ENCODE results near the gene CLPTM1. TPM values are rescaled to one million over a fixed set of nuclear protein-coding genes. Genes with fewer than 3 reads are reported as not detected.

CLPTM1 gene
- total RNA-seq, 1 donor from 2014 or later = 115 TPM

DNA sequence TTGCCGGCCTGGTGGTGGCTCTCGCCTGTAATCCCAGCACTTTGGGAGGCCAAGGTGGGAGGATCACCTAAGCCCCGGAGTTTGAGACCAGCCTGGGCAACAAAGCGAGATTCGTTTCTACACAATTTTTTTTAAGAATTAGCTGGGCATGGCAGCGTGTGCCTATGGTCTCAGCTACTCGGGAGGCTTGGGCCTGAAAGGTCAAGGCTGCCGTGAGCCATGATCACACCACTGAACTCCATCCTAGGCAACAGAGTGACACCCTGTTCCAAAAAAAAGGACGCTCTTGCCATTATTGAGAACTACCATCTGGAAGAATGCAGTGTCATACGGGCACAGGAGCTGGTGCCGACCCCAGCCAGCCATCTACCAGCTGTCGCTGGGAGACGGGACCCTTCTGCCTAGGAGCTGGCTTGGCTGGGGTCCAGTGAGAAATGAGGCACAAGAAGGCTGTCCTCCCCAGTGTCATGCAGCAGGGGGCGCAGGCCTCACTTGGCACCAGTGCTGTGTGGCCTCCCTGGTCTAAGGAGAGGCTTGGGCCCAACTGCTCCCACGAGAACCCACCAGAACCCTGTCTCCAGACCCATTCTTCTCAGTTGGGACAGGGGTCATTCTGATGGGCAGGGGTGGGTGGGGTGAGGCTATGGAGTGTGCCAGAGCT lies 33.8 kb downstream of the CLPTM1 start:
- H3K4me3 ChIP-seq (ENCODE audit: insufficient read depth, low read depth, low read length) = no peak overlapping the region
- no peaks in the 10 kb centered on the region for H3K4me1 ChIP-seq (ENCODE audit: insufficient read depth, low read length)
- DNase-seq (ENCODE audit: low read depth) (peak; percentile 28), FAIRE-seq (no peak)
- no peak overlapping the region for H3K4me2 ChIP-seq (ENCODE audit: low read length)
- no peak overlapping the region for H3K4me3 Mint-ChIP-seq (ENCODE audit: unreplicated experiment)
- no peaks in the 10 kb centered on the region for H3K27me3 Mint-ChIP-seq (ENCODE audit: low read depth, unreplicated experiment)
- TF ChIP-seq, protein P1, sequence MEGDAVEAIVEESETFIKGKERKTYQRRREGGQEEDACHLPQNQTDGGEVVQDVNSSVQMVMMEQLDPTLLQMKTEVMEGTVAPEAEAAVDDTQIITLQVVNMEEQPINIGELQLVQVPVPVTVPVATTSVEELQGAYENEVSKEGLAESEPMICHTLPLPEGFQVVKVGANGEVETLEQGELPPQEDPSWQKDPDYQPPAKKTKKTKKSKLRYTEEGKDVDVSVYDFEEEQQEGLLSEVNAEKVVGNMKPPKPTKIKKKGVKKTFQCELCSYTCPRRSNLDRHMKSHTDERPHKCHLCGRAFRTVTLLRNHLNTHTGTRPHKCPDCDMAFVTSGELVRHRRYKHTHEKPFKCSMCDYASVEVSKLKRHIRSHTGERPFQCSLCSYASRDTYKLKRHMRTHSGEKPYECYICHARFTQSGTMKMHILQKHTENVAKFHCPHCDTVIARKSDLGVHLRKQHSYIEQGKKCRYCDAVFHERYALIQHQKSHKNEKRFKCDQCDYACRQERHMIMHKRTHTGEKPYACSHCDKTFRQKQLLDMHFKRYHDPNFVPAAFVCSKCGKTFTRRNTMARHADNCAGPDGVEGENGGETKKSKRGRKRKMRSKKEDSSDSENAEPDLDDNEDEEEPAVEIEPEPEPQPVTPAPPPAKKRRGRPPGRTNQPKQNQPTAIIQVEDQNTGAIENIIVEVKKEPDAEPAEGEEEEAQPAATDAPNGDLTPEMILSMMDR (IDR thresholded peaks at IDR 0.05; ENCODE audit: insufficient read depth, low read depth, low read length) = peak; percentile 41
- TF ChIP-seq EZH2 (IDR thresholded peaks at IDR 0.05; ENCODE audit: insufficient read depth, low read length) = no peak
- H3K9ac ChIP-seq (ENCODE audit: low read length) = no peak overlapping the region
- no peaks in the 10 kb centered on the region for H3K27me3 ChIP-seq (ENCODE audit: insufficient read depth, low read length)
- no peaks in the 10 kb centered on the region for H3K79me2 ChIP-seq (ENCODE audit: insufficient read depth, low read length)
- peaks cover 9% of the 10 kb centered on the region for H3K36me3 ChIP-seq (ENCODE audit: insufficient read depth, low read length)
- peaks cover 3% of the 10 kb centered on the region for H4K20me1 ChIP-seq (ENCODE audit: insufficient read depth, low read length)
- peaks cover 17% of the 10 kb centered on the region for H3K36me3 Mint-ChIP-seq (ENCODE audit: low read depth, unreplicated experiment)
- no peaks in the 10 kb centered on the region for H3K9me3 Mint-ChIP-seq (ENCODE audit: unreplicated experiment)
- no peak overlapping the region for H2AFZ ChIP-seq (ENCODE audit: low read depth, low read length)
- no peaks in the 10 kb centered on the region for H3K9me3 ChIP-seq (ENCODE audit: insufficient read depth, low read depth, low read length)
- no peaks in the 10 kb centered on the region for H3K4me1 Mint-ChIP-seq (ENCODE audit: low read depth, unreplicated experiment)
- no peak overlapping the region for H3K27ac ChIP-seq (ENCODE audit: low read depth, low read length)
- H3K27ac Mint-ChIP-seq (ENCODE audit: unreplicated experiment) = no peak overlapping the region

DNA sequence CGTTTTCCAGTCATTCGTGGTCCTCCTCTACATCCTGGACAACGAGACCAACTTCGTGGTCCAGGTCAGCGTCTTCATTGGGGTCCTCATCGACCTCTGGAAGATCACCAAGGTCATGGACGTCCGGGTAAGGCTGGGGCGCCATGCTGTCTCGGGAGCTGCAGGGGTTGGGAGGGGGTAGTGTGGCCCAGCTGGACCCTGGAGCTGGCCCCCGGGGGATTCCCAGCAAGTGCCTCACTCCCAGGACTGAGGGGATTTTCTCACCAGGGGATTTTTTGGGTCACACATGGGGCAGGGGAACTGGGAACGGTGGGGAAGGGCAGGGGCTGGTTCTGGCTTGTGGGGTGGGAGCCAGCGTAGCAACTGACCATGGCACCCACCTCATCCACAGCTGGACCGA lies 35.3 kb downstream of the CLPTM1 start:
- Histone ChIP-seq H3K4me3 (ENCODE audit: insufficient read depth, low read depth, low read length) (no peak overlapping the region), H3K9ac (ENCODE audit: low read length) (no peak overlapping the region), H3K4me2 (ENCODE audit: low read length) (no peak overlapping the region), H3K9me3 (ENCODE audit: insufficient read depth, low read depth, low read length) (no peaks in the 10 kb centered on the region), H4K20me1 (ENCODE audit: insufficient read depth, low read length) (no peaks in the 10 kb centered on the region), H3K27me3 (ENCODE audit: insufficient read depth, low read length) (no peaks in the 10 kb centered on the region), H2AFZ (ENCODE audit: low read depth, low read length) (no peak overlapping the region), H3K36me3 (ENCODE audit: insufficient read depth, low read length) (peaks cover 8% of the 10 kb centered on the region), H3K79me2 (ENCODE audit: insufficient read depth, low read length) (no peaks in the 10 kb centered on the region), H3K27ac (ENCODE audit: low read depth, low read length) (no peak overlapping the region), H3K4me1 (ENCODE audit: insufficient read depth, low read length) (no peaks in the 10 kb centered on the region)
- Mint-ChIP-seq H3K4me1 (ENCODE audit: low read depth, unreplicated experiment) (no peaks in the 10 kb centered on the region), H3K9me3 (ENCODE audit: unreplicated experiment) (no peaks in the 10 kb centered on the region), H3K27me3 (ENCODE audit: low read depth, unreplicated experiment) (no peaks in the 10 kb centered on the region), H3K27ac (ENCODE audit: unreplicated experiment) (no peak overlapping the region), H3K4me3 (ENCODE audit: unreplicated experiment) (no peak overlapping the region), H3K36me3 (ENCODE audit: low read depth, unreplicated experiment) (peaks cover 12% of the 10 kb centered on the region)
- DNase-seq (ENCODE audit: low read depth) = no peak
- FAIRE-seq = no peak
- TF ChIP-seq EZH2 (IDR thresholded peaks at IDR 0.05; ENCODE audit: insufficient read depth, low read length) = no peak
- TF ChIP-seq, protein P1 (IDR thresholded peaks at IDR 0.05; ENCODE audit: insufficient read depth, low read depth, low read length) = no peak

DNA sequence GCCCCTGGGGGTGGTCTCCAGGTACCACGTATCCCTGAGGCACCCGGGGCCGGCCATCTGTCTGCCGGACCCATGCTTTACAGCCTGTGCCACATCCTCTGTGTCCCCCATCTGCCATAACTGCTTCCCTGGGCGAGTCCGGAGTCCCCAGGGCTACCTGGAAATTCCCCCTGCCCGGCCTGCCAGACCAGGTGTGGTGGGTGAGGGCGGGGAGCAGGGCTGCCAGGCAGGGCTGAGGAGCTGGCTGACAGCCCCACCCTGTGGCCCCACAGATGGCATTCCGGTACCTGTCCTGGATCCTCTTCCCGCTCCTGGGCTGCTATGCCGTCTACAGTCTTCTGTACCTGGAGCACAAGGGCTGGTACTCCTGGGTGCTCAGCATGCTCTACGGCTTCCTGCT lies 35.8 kb downstream of the CLPTM1 start:
- Histone ChIP-seq H3K4me1 (ENCODE audit: insufficient read depth, low read length) (no peaks in the 10 kb centered on the region), H3K79me2 (ENCODE audit: insufficient read depth, low read length) (no peaks in the 10 kb centered on the region), H2AFZ (ENCODE audit: low read depth, low read length) (no peak overlapping the region), H3K9ac (ENCODE audit: low read length) (no peak overlapping the region), H3K27ac (ENCODE audit: low read depth, low read length) (no peak overlapping the region), H3K4me2 (ENCODE audit: low read length) (no peak overlapping the region), H3K9me3 (ENCODE audit: insufficient read depth, low read depth, low read length) (no peaks in the 10 kb centered on the region), H3K36me3 (ENCODE audit: insufficient read depth, low read length) (peaks cover 7% of the 10 kb centered on the region), H4K20me1 (ENCODE audit: insufficient read depth, low read length) (no peaks in the 10 kb centered on the region), H3K27me3 (ENCODE audit: insufficient read depth, low read length) (no peaks in the 10 kb centered on the region), H3K4me3 (ENCODE audit: insufficient read depth, low read depth, low read length) (no peak overlapping the region)
- H3K27ac Mint-ChIP-seq (ENCODE audit: unreplicated experiment) = no peak overlapping the region
- H3K4me1 Mint-ChIP-seq (ENCODE audit: low read depth, unreplicated experiment) = no peaks in the 10 kb centered on the region
- no peak overlapping the region for H3K4me3 Mint-ChIP-seq (ENCODE audit: unreplicated experiment)
- peaks cover 8% of the 10 kb centered on the region for H3K36me3 Mint-ChIP-seq (ENCODE audit: low read depth, unreplicated experiment)
- no peaks in the 10 kb centered on the region for H3K9me3 Mint-ChIP-seq (ENCODE audit: unreplicated experiment)
- no peak for FAIRE-seq
- H3K27me3 Mint-ChIP-seq (ENCODE audit: low read depth, unreplicated experiment) = no peaks in the 10 kb centered on the region
- no peak for DNase-seq (ENCODE audit: low read depth)
- TF ChIP-seq EZH2 (IDR thresholded peaks at IDR 0.05; ENCODE audit: insufficient read depth, low read length) = no peak
- TF ChIP-seq, protein P1 (IDR thresholded peaks at IDR 0.05; ENCODE audit: insufficient read depth, low read depth, low read length) = no peak
